Breast epithelium (tissue), 3 donors: Measurements from ENCODE around the gene PLOD2.

ENCODE experiments used
- POLR2A ChIP-seq: fragments of 450-650 bp; IDR thresholded peaks from one replicate; pipeline ENCODE4 v1.6.1; 2016; ENCODE audit warnings: antibody characterized with exemption, mild to moderate bottlenecking, moderate library complexity
- POLR2AphosphoS5 ChIP-seq, 3 donors: sonication (generic); formaldehyde crosslinking; IDR thresholded peaks; one replicate each; pipeline ENCODE4 v1.6.1; 2017; ENCODE audit warnings: antibody characterized with exemption in 3 of 3
- TF ChIP-seq, protein P1 (sequence below), 3 donors: fragments of 450-650 bp; IDR thresholded peaks; one replicate each; pipeline ENCODE4 v1.5.1; 2016 to 2017; ENCODE audit warnings: antibody characterized with exemption in 3 of 3, mild to moderate bottlenecking in 3 of 3, moderate library complexity in 3 of 3

DNA sequence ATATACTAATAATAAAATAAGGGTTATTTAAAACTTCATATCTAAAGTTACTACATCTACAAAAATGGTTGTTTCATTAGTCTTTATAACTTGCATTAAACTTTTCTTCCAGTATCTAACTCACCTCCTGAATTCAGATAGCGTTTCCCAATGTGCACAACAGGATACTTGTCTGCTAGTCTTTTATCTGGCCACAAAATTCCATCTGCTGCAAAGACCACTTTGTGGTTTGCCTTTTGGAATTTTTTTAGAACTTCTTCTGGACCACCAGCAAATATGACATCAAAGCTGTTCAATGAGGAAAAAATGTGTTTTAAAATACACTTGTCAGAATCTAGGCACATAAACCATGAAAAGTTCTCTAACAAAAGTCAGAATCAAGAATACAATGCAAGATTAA lies 50.8 kb downstream of the PLOD2 start:
- TF ChIP-seq POLR2AphosphoS5 (IDR thresholded peaks at IDR 0.05) = no peak
- TF ChIP-seq POLR2A = no peak
- TF ChIP-seq, protein P1, sequence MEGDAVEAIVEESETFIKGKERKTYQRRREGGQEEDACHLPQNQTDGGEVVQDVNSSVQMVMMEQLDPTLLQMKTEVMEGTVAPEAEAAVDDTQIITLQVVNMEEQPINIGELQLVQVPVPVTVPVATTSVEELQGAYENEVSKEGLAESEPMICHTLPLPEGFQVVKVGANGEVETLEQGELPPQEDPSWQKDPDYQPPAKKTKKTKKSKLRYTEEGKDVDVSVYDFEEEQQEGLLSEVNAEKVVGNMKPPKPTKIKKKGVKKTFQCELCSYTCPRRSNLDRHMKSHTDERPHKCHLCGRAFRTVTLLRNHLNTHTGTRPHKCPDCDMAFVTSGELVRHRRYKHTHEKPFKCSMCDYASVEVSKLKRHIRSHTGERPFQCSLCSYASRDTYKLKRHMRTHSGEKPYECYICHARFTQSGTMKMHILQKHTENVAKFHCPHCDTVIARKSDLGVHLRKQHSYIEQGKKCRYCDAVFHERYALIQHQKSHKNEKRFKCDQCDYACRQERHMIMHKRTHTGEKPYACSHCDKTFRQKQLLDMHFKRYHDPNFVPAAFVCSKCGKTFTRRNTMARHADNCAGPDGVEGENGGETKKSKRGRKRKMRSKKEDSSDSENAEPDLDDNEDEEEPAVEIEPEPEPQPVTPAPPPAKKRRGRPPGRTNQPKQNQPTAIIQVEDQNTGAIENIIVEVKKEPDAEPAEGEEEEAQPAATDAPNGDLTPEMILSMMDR (IDR thresholded peaks at IDR 0.05) = no peak
